Heart left ventricle (tissue), 16 donors: ENCODE data around the gene TM2D1. TPM values are rescaled to one million over a fixed set of nuclear protein-coding genes. Genes with fewer than 3 reads are reported as not detected.

Experiments
- ATAC-seq, 4 donors: fragments of 200-7000 bp; cut with Tn5 transposase; one replicate each; pipeline ENCODE4 v1.9.1; 2020 to 2022; ENCODE audit warnings: moderate library complexity in 4 of 4, mild to moderate bottlenecking in 3 of 4, moderate number of reproducible peaks in 1 of 4
- DNase-seq, 5 donors: peaks; one replicate each; pipeline ENCODE4 v3.0.0-alpha.2; 2020
- H3K27ac ChIP-seq, 12 donors: fragments of 200-600 bp; sonication (generic) in 4 of 12; one replicate each; pipeline versions ENCODE4 v1.5.0 to v1.8.0; 2016 to 2022; ENCODE audit warnings: mild to moderate bottlenecking in 2 of 12
- H3K27me3 ChIP-seq, 9 donors: fragments of 200-600 bp; sonication (generic) in 2 of 9; one replicate each; pipeline versions ENCODE4 v1.5.1 to v1.8.0; 2016 to 2022; ENCODE audit warnings: mild to moderate bottlenecking in 3 of 9
- H3K36me3 ChIP-seq, 9 donors: fragments of 200-600 bp; sonication (generic) in 2 of 9; one replicate each; pipeline versions ENCODE4 v1.5.0 to v1.8.0; 2018 to 2022; ENCODE audit warnings: mild to moderate bottlenecking in 2 of 9
- H3K4me1 ChIP-seq, 12 donors: fragments of 200-600 bp; sonication (generic) in 4 of 12; one replicate each; pipeline versions ENCODE4 v1.5.0 to v1.8.0; 2016 to 2022; ENCODE audit warnings: mild to moderate bottlenecking in 3 of 12
- H3K4me3 ChIP-seq, 12 donors: fragments of 200-600 bp; sonication (generic) in 4 of 12; one replicate each; pipeline versions ENCODE4 v1.5.0 to v1.8.0; 2017 to 2022; ENCODE audit warnings: mild to moderate bottlenecking in 9 of 12, moderate library complexity in 4 of 12
- H3K9me3 ChIP-seq, 12 donors: fragments of 200-600 bp; sonication (generic) in 4 of 12; one replicate each; pipeline versions ENCODE4 v1.5.0 to v1.8.0; 2016 to 2022; ENCODE audit warnings: mild to moderate bottlenecking in 1 of 12
- CTCF ChIP-seq, 12 donors: fragments of 200-600 bp; sonication (generic) in 4 of 12; IDR thresholded peaks; one replicate each; pipeline versions ENCODE4 v1.5.0 to v1.8.0; 2018 to 2022; ENCODE audit warnings: antibody characterized with exemption in 12 of 12, mild to moderate bottlenecking in 5 of 12
- POLR2A ChIP-seq, 2 donors: fragments of 450-650 bp; IDR thresholded peaks; one replicate each; pipeline ENCODE4 v1.6.1; 2017; ENCODE audit warnings: antibody characterized with exemption in 2 of 2, mild to moderate bottlenecking in 2 of 2, moderate library complexity in 2 of 2
- WGBS, 4 donors: extraction: QIAGEN DNeasy Blood & Tissue Kit in 2 of 4; methylation state at CpG; one replicate each; pipeline versions ENCODE4 v1.1.5 to v1.1.7; 2013 to 2018; 5-methylcytosine and 5-hydroxymethylcytosine counted together
- intact Hi-C, 10 donors: fragments of 100-400 bp; cut with DNase I; formaldehyde crosslinking; loops; one replicate each; pipeline versions ENCODE4 v1.11.1 to v1.14.2; 2022
- polyA plus RNA-seq, 2 donors: library from polyadenylated mRNA; stranded (reverse); fragments of 200-250 nt; gene quantifications; one replicate each; pipeline ENCODE4 v1.2.3, GENCODE V29; 2013
- total RNA-seq, 9 donors: library from RNA; depleted of rRNA in 2 of 9; stranded (reverse); fragments of >200 nt in 2 of 9; fragmentation: NEBNext Ultra II Directional in 3 of 9; extraction: Animal tissue kit (Norgen Biotek cat#: 25700) in 3 of 9; gene quantifications; one replicate each; pipeline versions ENCODE4 v1.1.0 to v1.2.4, GENCODE V29; 2016 to 2023
- donor health status: ischemic (EF 13 %, LVEDD 7.1; RV severe dilation, severe dysfunction).
- donor health status: healthy with polysubstance abuse.
- donor health status: DM: no; HTN: yes; CAD: no.
- donor health status: DM: no; HTN: no; CAD: no.
- donor health status: ischemic (EF 25% LVEDD 6.9; RV normal size, moderate dysfunction).
- donor health status: ischemic (EF 25% LVEDD 5.7; RV mildly dilated, moderate dysfunction).
- donor health status: healthy.
- donor health status: DM: yes; HTN: yes; CAD: no.
- donor health status: ischemic (EF 35%, LVEDD 5.7; RV mildly dilated, moderate dysfunction).
- donor health status: nonischemic (EF 11% LVEDD 7.7; RV severe dilation, severe dysfunction).
- donor health status: DM: yes; HTN: yes; CAD: no.
- donor health status: PGD.
- donor health status: ischemic (EF 29% LVEDD 5.4; RV normal size, mild dysfunction).
- donor health status: nonischemic (EF 23%, LVEDD 6.1; RV moderate dilation, normal function).

Gene TM2D1
- total and polyA plus RNA-seq, 11 donors: 10.2 to 44.0 (median 34.4) TPM

GRCh38 chr1:61672376-61672775, 52.6 kb downstream of the TM2D1 start:
- intact Hi-C loops: no loop called here
- ATAC-seq: no peak
- no peak for DNase-seq
- TF ChIP-seq POLR2A (IDR thresholded peaks at IDR 0.05) (no peak), CTCF (IDR thresholded peaks at IDR 0.05) (no peak)
- H3K4me3 ChIP-seq: no peak overlapping the region
- H3K27ac ChIP-seq: no peak overlapping the region
- H3K4me1 ChIP-seq: peaks cover 0 to 5% (median 0%) of the 10 kb centered on the region in 12 donors
- H3K9me3 ChIP-seq: no peaks in the 10 kb centered on the region
- no peaks in the 10 kb centered on the region for H3K27me3 ChIP-seq
- WGBS, 4 donors: 87 to 95% (median 92%) methylated on average over 4 of the region's 4 CpGs
- no peaks in the 10 kb centered on the region for H3K36me3 ChIP-seq

- Histone ChIP-seq H3K36me3 (peaks cover 0 to 4% (median 0%) of the 10 kb centered on the region in 9 donors), H3K4me3 (no peak overlapping the region), H3K4me1 (peaks cover 0 to 5% (median 0%) of the 10 kb centered on the region in 12 donors), H3K27ac (no peak overlapping the region), H3K9me3 (no peaks in the 10 kb centered on the region), H3K27me3 (no peaks in the 10 kb centered on the region)
- DNase-seq: no peak
- ATAC-seq: no peak
- intact Hi-C loops: no loop called here
- TF ChIP-seq POLR2A (IDR thresholded peaks at IDR 0.05): no peak
- TF ChIP-seq CTCF (IDR thresholded peaks at IDR 0.05): no peak
- 83 to 94% (median 91%) methylated on average over 2 of the region's 2 CpGs for WGBS, 4 donors
These were observed 54.5 kb downstream of the TM2D1 start for GRCh38 chr1:61670445-61670844.

- no peak for DNase-seq
- no peaks in the 10 kb centered on the region for H3K9me3 ChIP-seq
- H3K27me3 ChIP-seq: no peaks in the 10 kb centered on the region
- H3K36me3 ChIP-seq: peaks cover 0 to 4% (median 0%) of the 10 kb centered on the region in 9 donors
- peaks cover 0 to 5% (median 0%) of the 10 kb centered on the region in 12 donors for H3K4me1 ChIP-seq
- intact Hi-C loops: no loop called here
- no peak for TF ChIP-seq CTCF (IDR thresholded peaks at IDR 0.05)
- 88 to 95% (median 92%) methylated on average over 4 of the region's 4 CpGs for WGBS, 4 donors
- H3K27ac ChIP-seq: no peak overlapping the region
- no peak for ATAC-seq
- no peak overlapping the region for H3K4me3 ChIP-seq
These were observed 54.9 kb downstream of the TM2D1 start for GRCh38 chr1:61670016-61670415.

- WGBS, 4 donors: 72 to 85% (median 83%) methylated on average over 2 of the region's 2 CpGs
- ATAC-seq (no peak), DNase-seq (no peak)
- H3K9me3 ChIP-seq: peaks cover 0 to 4% (median 0%) of the 10 kb centered on the region in 12 donors
- H3K36me3 ChIP-seq: no peaks in the 10 kb centered on the region
- H3K27ac ChIP-seq: no peak overlapping the region
- no peaks in the 10 kb centered on the region for H3K4me1 ChIP-seq
- H3K4me3 ChIP-seq: no peak overlapping the region
- H3K27me3 ChIP-seq: no peaks in the 10 kb centered on the region
- intact Hi-C loops: no loop called here
- no peak for TF ChIP-seq POLR2A (IDR thresholded peaks at IDR 0.05)
- TF ChIP-seq CTCF (IDR thresholded peaks at IDR 0.05): no peak
These were observed 65.9 kb downstream of the TM2D1 start for GRCh38 chr1:61659061-61659460.
